ENCODE results near the gene CYP4F11.

Gene CYP4F11

DNA sequence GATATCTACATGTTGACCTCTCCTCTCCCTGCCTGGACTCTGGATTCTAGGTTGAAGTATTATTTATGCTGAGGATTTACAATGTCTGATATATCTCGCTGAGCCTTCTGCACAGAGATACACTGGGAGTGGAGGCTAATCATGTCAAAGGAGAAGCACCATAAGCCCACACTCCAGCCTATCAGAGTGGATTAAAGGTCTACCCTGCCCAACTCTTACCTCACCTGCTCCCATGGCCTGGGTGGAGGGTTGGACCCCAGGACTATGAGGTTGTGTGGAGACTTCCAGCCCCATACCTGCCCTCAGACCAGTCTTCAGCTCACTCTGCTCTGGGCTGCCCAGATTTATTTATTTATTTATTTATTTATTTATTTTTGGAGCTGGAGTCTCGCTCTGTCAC is 29.9 kb upstream of the CYP4F11 start:
- TF ChIP-seq, protein P1, sequence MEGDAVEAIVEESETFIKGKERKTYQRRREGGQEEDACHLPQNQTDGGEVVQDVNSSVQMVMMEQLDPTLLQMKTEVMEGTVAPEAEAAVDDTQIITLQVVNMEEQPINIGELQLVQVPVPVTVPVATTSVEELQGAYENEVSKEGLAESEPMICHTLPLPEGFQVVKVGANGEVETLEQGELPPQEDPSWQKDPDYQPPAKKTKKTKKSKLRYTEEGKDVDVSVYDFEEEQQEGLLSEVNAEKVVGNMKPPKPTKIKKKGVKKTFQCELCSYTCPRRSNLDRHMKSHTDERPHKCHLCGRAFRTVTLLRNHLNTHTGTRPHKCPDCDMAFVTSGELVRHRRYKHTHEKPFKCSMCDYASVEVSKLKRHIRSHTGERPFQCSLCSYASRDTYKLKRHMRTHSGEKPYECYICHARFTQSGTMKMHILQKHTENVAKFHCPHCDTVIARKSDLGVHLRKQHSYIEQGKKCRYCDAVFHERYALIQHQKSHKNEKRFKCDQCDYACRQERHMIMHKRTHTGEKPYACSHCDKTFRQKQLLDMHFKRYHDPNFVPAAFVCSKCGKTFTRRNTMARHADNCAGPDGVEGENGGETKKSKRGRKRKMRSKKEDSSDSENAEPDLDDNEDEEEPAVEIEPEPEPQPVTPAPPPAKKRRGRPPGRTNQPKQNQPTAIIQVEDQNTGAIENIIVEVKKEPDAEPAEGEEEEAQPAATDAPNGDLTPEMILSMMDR (conservative IDR thresholded peaks at IDR 0.05): no peak
- H3K27ac ChIP-seq: no peak overlapping the region

- H3K27ac ChIP-seq: no peak overlapping the region
- TF ChIP-seq, protein P1 (conservative IDR thresholded peaks at IDR 0.05): no peak
Observed at GRCh38 chr19:15962319-15962718, 28.0 kb upstream of the CYP4F11 start.

DNA sequence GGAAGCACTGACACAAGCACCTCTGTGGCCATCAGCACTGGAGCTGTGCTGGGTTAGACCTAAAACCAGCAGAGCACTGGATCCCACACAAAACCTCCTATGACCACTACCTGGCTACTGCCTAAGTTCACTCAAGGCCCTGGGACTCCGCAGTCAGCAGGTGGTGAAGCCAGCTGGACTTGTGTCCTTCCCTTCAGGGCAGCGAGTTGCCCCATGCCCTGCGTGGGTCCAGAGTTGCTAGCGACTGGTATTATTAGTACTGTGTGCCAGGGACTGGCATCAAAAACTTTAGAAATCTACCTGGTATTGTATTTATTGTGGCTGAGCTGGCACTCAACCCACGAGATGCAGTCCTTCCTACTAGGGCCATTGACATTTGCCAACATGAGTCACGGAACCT is 20.5 kb upstream of the CYP4F11 start:
- TF ChIP-seq, protein P1 (conservative IDR thresholded peaks at IDR 0.05): no peak
- no peak overlapping the region for H3K27ac ChIP-seq

DNA sequence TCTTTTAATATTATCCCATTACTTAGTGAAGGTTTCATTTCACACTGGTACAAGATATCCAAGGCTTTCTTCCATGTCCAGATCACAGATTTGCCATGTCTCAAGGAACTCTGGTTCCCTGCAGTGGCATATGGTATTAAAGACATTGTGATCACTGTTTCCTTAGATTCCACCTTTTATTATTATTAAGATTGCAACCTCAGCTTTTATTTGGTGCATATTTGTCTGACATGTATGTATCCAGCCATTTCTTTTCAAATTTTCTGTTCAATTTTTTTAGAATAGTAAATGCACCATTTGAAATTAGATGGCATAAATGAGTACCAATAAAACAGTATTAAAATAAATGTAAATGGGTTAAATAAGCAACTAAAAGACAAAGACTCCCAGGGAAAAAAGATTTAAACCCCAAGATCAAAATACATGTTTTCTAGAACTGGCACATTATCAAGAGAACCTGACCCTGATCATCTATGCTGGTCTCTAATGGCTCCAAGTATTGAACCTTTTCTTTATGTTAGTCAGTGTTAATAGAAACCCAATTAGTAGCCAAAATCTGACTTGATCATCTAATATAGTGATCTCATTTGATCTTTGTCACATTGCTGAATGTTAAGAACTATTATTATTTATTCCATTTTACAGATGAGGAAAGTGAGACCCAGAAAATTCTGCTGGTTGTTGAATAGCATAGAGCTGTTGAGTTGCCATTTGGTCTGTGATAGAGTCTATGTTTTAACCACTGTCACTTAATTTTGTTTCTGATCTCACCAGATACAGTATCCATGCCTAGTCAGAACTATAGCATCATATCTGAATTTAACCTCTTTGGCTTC is 14.1 kb upstream of the CYP4F11 start, which contains the start of gene OR10H4:
TSS of gene OR10H4 (plus strand) at position 786 of the 836 bp plus-strand sequence. CDS start at position 786, 0 bp downstream.
- H3K27ac ChIP-seq: no peak within 1 kb of the TSS
- TF ChIP-seq, protein P1 (conservative IDR thresholded peaks at IDR 0.05): no peak

DNA sequence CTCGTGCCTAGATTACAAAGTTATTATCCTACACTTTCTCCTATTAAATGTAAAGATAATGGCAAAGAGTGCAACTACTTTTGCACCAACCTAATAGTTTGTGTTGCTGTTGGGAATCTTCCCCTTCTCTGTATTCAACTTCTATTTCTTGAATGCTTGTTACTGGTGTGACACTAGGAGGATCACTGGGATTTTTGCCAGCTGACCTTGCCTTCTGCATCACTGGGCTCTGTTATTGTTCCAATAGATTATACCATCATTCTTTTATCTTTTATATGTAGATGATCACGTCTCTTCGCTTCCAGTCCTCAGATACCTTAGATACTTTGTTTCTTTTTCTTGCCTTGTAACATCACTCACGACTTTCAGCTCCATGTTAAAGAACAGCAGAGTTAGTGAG is 11.0 kb upstream of the CYP4F11 start:
- no peak overlapping the region for H3K27ac ChIP-seq
- TF ChIP-seq, protein P1 (conservative IDR thresholded peaks at IDR 0.05): no peak

GRCh38 chr19:15944401-15944800 is 10.1 kb upstream of the CYP4F11 start:
- TF ChIP-seq, protein P1 (conservative IDR thresholded peaks at IDR 0.05): no peak
- H3K27ac ChIP-seq: no peak overlapping the region

DNA sequence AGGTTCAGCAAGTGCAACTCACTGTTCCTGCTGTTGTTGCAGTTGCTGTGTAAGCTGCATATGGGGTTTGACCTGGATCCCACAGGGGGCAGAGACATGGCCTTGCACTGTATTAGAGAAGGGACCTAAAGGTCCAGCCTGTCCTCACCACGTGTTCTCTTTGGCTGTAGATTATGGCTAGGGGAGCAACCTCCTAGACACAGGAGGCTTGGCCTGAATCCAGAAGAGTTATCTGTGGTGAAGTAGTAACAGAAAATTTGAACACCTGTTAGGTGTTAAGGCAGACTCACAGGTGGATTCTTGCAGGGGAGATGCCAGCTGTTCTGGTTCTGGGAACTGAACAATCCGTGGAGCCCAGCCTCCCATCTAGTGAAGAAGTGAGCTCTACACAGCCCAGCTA is 3.4 kb upstream of the CYP4F11 start:
- H3K27ac ChIP-seq: no peak overlapping the region
- TF ChIP-seq, protein P1 (conservative IDR thresholded peaks at IDR 0.05): no peak
